ENCODE results near the gene TMEM19.

GRCh38 chr12:71653137-71653536 lies 32.7 kb upstream of the TMEM19 start:
- no peak for TF ChIP-seq POLR2A (IDR thresholded peaks at IDR 0.05)
- TF ChIP-seq, protein P1, sequence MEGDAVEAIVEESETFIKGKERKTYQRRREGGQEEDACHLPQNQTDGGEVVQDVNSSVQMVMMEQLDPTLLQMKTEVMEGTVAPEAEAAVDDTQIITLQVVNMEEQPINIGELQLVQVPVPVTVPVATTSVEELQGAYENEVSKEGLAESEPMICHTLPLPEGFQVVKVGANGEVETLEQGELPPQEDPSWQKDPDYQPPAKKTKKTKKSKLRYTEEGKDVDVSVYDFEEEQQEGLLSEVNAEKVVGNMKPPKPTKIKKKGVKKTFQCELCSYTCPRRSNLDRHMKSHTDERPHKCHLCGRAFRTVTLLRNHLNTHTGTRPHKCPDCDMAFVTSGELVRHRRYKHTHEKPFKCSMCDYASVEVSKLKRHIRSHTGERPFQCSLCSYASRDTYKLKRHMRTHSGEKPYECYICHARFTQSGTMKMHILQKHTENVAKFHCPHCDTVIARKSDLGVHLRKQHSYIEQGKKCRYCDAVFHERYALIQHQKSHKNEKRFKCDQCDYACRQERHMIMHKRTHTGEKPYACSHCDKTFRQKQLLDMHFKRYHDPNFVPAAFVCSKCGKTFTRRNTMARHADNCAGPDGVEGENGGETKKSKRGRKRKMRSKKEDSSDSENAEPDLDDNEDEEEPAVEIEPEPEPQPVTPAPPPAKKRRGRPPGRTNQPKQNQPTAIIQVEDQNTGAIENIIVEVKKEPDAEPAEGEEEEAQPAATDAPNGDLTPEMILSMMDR (IDR thresholded peaks at IDR 0.05 in 4 of 5, conservative IDR thresholded peaks at IDR 0.05 in 1 of 5) = no peak
